HS-5 (cell line): ENCODE results near the gene FOXP4.

Source experiments
- DNase-seq: peaks from one replicate; pipeline ENCODE4 v3.0.0-alpha.2; 2012; ENCODE audit warnings: low read depth

FOXP4 gene

DNA sequence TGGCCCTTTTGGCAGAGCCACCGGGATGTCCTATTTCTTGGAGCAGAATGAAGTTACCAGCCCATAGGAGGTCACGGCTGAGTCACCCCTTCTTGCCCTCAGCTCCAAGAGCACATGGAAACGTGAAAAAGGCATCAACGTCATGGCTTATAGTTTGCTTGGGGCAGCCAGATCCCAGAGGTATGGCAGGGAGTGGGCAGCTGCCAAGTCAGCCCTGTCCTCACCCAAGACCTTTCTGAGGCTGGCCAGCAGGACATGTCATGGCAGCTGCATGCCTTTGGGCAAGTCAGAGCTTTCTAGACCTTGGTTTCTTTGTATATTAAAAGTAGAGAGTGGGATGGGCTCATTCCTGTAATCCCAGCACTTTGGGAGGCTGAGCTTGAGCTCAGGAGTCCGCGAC is 83.9 kb downstream of the FOXP4 start:
- no peak for DNase-seq

- DNase-seq = no peak
These were observed 84.8 kb downstream of the FOXP4 start for GRCh38 chr6:41630946-41631345.

- no peak for DNase-seq
These were observed 87.0 kb downstream of the FOXP4 start for GRCh38 chr6:41633056-41633634.

- no peak for DNase-seq
These were observed 88.5 kb downstream of the FOXP4 start for GRCh38 chr6:41634657-41635056.

GRCh38 chr6:41635365-41635764 is 89.2 kb downstream of the FOXP4 start:
- DNase-seq = no peak

GRCh38 chr6:41636833-41637193 is 90.6 kb downstream of the FOXP4 start:
- no peak for DNase-seq

GRCh38 chr6:41637194-41638001 is 91.2 kb downstream of the FOXP4 start:
- DNase-seq = no peak

DNA sequence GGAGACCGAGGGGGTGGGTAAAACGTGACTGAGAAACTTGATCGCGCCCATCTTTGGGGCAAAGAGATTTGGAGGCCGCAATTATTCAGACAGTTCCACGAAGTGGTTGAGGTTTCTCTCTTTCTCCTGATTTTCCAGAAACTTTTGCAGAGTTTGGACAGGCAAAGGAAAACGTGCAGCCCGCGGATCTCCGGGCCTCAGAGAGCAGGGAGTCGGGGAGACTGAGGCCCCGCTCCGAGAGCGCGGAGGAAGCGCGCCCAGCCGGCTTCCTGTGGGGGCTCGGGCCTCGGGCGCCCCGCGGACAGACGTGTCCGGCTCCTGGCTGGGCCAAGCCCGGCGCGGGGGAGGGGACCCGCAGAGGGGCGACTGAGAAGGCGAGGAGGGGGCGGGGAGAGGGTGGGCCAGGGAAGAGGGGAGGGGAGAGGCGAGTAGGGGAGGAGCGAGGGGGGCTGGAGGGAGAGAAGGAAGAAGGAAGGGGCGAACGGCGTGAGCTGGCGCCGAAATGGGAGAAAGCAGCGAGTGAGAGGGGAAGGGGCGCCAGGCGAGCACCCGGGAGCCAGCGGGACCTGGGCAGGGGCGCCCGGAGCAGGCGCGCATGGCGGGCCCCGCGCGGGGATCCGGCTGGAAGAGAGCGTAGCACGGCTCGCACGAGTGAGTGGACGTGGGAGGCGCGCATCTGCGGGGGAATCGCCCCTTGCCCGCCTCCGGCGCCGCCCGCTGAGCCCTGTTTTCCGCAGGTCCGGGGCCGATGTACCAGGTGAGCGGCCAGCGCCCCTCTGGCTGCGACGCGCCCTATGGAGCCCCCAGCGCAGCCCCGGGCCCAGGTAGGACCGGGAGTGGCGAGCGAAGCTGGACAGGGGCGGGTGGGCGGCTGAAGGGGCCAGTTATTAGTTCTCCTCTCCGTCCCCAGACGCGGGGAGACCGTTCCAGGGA is 92.1 kb downstream of the FOXP4 start, which contains the start of gene MDFI:
Gene MDFI, plus strand, starts transcription at position 467 of the 933 bp plus-strand sequence. Its CDS starts 282 bp downstream, at position 749.
- DNase-seq = no peak

GRCh38 chr6:41638935-41639808 is 93.0 kb downstream of the FOXP4 start:
- no peak for DNase-seq

DNA sequence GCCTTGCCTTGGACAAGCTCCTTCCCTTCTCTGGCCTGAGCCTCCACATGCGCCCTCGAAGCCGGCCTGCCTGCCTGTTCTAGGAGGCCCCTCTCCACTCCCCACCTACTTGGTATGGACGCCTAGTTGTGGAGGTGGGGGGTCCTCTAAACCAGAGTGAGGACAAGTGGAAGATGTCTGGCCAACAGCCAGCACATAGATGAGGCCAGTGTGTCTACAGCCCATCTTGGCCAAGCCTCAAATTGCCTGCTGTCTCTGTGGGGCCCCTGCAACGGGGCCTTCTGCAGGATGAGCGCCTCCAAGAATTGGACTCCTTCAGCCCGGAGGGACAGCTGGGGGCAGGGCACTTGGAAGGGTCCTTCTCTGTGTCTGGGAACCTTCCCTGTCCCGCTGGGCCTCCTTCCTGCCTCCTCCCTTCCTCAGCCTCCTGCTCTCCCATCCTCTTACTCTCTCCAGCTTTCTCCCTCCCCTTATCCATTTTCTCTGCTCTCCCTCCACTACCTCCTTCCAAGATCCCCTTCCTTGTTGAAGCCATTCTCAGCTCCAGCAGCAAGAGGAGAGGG is 93.7 kb downstream of the FOXP4 start:
- DNase-seq = no peak

DNA sequence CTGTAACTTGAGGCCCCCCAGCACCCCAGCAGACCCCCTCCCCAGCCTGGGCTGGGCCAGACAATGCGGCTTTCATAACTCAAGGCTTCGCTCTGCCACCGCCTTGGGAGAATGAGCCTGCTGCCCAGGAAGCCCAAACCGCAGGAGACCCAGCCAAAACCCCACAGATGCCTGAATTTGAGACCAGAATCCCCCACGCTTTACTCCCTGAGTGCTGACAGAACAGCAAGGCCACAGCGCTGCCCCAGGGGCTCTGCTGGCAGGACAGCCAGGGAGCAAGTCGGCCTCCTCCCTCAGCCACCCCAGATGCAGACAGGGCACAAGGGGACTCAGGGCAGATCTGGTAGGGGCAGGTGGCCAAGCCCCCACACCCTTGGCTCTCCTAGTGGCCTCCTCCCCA is 94.2 kb downstream of the FOXP4 start:
- no peak for DNase-seq

- DNase-seq = no peak
These were observed 95.3 kb downstream of the FOXP4 start for GRCh38 chr6:41641352-41641925.

DNA sequence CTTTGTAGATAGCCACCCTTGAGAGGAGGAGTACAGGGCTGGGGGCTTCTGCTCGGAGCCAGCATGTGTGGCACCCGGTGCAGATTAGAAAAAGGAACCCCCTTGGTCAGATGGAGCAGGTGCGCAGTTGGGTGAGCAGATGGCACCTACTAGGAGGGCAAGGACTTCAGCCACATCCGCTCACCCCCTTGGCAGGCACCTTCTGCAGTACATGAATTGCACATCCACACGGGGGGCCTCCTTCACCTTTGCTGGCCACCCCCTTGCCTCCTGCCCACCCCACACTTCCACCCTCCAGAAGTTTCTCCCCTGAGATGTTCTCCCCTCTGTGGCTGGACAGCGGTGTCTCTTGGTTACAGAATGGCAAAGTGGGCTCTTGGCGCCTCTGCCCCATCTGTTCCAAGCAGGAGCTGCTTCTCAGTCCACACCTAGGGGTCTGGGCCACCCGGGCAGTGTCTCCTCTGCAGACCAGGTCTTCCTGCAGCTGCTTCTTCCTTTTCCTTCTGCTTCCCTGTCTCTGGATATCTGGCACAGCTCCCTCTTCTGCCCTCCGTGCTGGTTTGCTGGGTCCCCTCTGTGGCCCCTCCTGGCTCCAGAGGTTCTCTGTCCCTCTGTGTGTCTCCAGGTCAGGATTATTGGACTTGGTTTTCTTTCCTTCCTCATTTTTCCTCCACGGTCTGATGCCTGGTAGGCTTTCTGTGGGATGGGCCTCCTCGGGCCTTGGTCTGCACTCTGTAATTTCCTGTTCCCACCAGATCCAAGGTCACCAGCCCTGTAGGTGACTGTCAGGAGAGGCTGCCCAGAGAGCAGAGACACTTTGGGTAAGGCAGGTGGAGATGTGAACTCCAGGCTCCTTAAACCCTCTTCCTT is 96.1 kb downstream of the FOXP4 start:
- DNase-seq = no peak

DNA sequence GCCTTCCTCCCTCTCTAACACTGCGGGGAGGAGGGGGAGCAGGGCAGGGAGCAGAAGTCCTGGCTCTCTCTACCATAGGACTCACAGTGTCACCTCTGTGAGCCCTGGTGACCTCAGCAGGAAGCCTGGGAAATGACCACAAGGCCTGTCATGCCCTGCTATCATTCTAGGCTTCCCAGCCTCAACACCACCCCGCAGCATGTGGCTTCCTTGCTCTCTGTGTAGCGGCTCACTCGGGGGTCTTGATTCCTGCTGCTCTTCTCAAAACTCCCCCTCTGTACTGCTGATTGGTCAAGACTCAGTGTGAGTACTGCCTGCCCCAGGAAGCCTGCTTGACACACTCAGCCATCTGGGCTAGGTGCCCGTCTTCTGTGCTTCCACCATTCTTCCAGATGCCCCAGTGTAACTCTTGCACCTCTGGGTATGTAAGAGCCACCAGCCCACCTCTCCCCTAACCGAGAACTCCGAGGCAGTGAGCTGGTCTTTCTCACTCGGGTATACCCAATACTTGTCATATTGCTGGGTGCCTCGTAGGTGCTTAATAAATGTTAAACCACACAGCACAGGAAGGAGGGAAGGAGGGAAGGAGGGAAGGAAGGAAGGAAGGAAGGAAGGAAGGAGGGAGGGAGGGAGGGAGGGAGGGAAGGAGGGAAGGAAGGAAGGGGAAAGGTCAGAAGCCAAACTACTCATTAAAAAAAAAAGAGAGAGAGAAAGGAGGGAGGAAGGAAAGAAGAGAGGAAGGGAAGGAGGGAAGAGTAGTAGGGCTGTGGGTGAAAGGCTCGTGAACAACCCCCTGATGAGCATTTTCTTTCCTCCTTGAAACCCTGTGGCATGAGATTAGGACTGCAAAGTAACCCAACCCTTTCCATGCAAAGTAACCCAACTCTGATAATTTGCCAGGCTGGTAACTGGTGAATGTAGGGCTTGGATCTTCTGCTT is 97.0 kb downstream of the FOXP4 start:
- DNase-seq = no peak

DNA sequence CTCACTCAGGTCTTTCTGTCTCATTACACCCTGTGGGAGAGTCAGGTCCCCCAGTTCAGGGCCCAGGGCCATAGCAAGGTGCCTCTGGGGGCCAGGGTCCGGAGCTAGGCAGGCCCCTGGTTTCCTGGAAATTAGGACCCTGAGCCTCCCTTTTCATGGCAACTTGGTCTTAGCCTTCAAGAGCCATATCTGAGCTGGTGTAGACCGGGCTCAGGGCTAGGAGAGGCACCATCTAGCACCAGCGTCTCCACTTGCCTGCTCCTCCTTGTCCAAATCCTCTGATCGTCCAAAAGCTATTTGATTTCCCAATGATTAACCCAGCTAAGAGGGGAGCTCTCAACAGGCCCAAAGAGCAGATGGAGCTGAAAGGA is 97.7 kb downstream of the FOXP4 start:
- no peak for DNase-seq

GRCh38 chr6:41644297-41644879 is 98.2 kb downstream of the FOXP4 start:
- DNase-seq = no peak

- no peak for DNase-seq
These were observed 98.9 kb downstream of the FOXP4 start for GRCh38 chr6:41645007-41645618.
